CD4-positive, alpha-beta T cell treated with Interleukin-10 for 1 hour (primary cell): ENCODE measurements around the gene PGF.

ENCODE experiments used
- DNase-seq: peaks from one replicate; pipeline ENCODE4 v3.0.0-alpha.2; 2020

Gene PGF

GRCh38 chr14:74915826-74916225 is 39.6 kb downstream of the PGF start:
- no peak for DNase-seq

GRCh38 chr14:74915426-74915825 is 40.0 kb downstream of the PGF start:
- DNase-seq, result no peak

GRCh38 chr14:74913986-74914573 is 41.3 kb downstream of the PGF start:
- DNase-seq, result peak; percentile 20

GRCh38 chr14:74913393-74913910 is 41.9 kb downstream of the PGF start:
- DNase-seq, result no peak

- no peak for DNase-seq
Measured at GRCh38 chr14:74912801-74913200, 42.6 kb downstream of the PGF start.

- DNase-seq, result no peak
Measured at GRCh38 chr14:74912111-74912510, 43.3 kb downstream of the PGF start.

GRCh38 chr14:74911704-74912103 is 43.7 kb downstream of the PGF start:
- DNase-seq, result no peak

GRCh38 chr14:74911221-74911620 is 44.2 kb downstream of the PGF start:
- DNase-seq, result no peak

- no peak for DNase-seq
Measured at GRCh38 chr14:74910556-74910955, 44.8 kb downstream of the PGF start.

- DNase-seq, result no peak
Measured at GRCh38 chr14:74909911-74910310, 45.5 kb downstream of the PGF start.

GRCh38 chr14:74909501-74909900 is 45.9 kb downstream of the PGF start:
- DNase-seq, result no peak

GRCh38 chr14:74908861-74909341 is 46.5 kb downstream of the PGF start:
- DNase-seq, result no peak

- DNase-seq, result no peak
Measured at GRCh38 chr14:74907744-74908143, 47.7 kb downstream of the PGF start.

GRCh38 chr14:74906925-74907521 is 48.4 kb downstream of the PGF start:
- no peak for DNase-seq

- DNase-seq, result peak; percentile 80
Measured at GRCh38 chr14:74905595-74906142, 49.7 kb downstream of the PGF start.

- no peak for DNase-seq
Measured at GRCh38 chr14:74904635-74905503, 50.5 kb downstream of the PGF start.

- DNase-seq, result no peak
Measured at GRCh38 chr14:74902941-74903705, 52.3 kb downstream of the PGF start.

GRCh38 chr14:74898694-74899093 is 56.7 kb downstream of the PGF start:
- DNase-seq, result no peak

- no peak for DNase-seq
Measured at GRCh38 chr14:74898083-74898482, 57.3 kb downstream of the PGF start.

- DNase-seq, result no peak
Measured at GRCh38 chr14:74897642-74898041, 57.8 kb downstream of the PGF start.

GRCh38 chr14:74896400-74896799 is 59.0 kb downstream of the PGF start:
- DNase-seq, result no peak

- no peak for DNase-seq
Measured at GRCh38 chr14:74893614-74894091, 61.7 kb downstream of the PGF start.
